HepG2 (cell line): ENCODE data around the gene PRSS22. TPM values are rescaled to one million over a fixed set of nuclear protein-coding genes. Genes with fewer than 3 reads are reported as not detected.

Source experiments
- DNMT1 ChIP-seq: sonication (generic); formaldehyde crosslinking; IDR thresholded peaks from 2 replicates; pipeline ENCODE4 v1.5.1; 2020; ENCODE audit warnings: mild to moderate bottlenecking, missing genetic modification reagents
- HDAC6 ChIP-seq: fragments of 200-600 bp; sonication (generic); IDR thresholded peaks from 2 replicates; pipeline ENCODE4 v1.7.0; 2017; ENCODE audit warnings: mild to moderate bottlenecking, antibody characterized with exemption, low read length, low read depth
- HNF1B ChIP-seq: sonication (generic); formaldehyde crosslinking; IDR thresholded peaks from 2 replicates; pipeline ENCODE4 v1.5.1; 2020; ENCODE audit warnings: mild to moderate bottlenecking, moderate library complexity, missing genetic modification reagents
- IKZF4 ChIP-seq: sonication (generic); formaldehyde crosslinking; IDR thresholded peaks from 2 replicates; pipeline ENCODE4 v1.5.1; 2020; ENCODE audit warnings: borderline replicate concordance, mild to moderate bottlenecking, low read depth, missing genetic modification reagents; ENCODE audit errors: not compliant biosample characterization
- MED8 ChIP-seq: sonication (generic); formaldehyde crosslinking; IDR thresholded peaks from 2 replicates; pipeline ENCODE4 v1.8.1; 2023; ENCODE audit warnings: mild to moderate bottlenecking, missing genetic modification reagents; ENCODE audit not compliant: insufficient replicate concordance
- SP4 ChIP-seq: sonication (generic); formaldehyde crosslinking; IDR thresholded peaks from 2 replicates; pipeline ENCODE4 v1.8.1; 2023; ENCODE audit warnings: mild to moderate bottlenecking, missing genetic modification reagents
- ZBED4 ChIP-seq: sonication (generic); formaldehyde crosslinking; IDR thresholded peaks from 2 replicates; pipeline ENCODE4 v1.4.0; 2020; ENCODE audit warnings: missing genetic modification reagents, borderline replicate concordance
- ZNF670 ChIP-seq: sonication (generic); formaldehyde crosslinking; IDR thresholded peaks from 2 replicates; pipeline ENCODE4 v1.8.0; 2022; ENCODE audit warnings: mild to moderate bottlenecking, missing genetic modification reagents, borderline replicate concordance
- ZNF7 ChIP-seq: IDR thresholded peaks from 2 replicates; pipeline ENCODE4 v1.6.1; 2016; ENCODE audit warnings: missing biosample characterization, missing genetic modification reagents
- ZNF709 ChIP-seq: sonication (generic); formaldehyde crosslinking; IDR thresholded peaks from 2 replicates; pipeline ENCODE4 v1.5.0; 2020; ENCODE audit warnings: mild to moderate bottlenecking, missing genetic modification reagents
- polyA plus RNA-seq, 8 experiments: library from polyadenylated mRNA; depleted of rRNA in 3 of 8; stranded (reverse) in 7 of 8; unstranded in 1 of 8; fragments of >200 nt; fragmentation: Illumina TruSeq in 4 of 8; extraction: Trizol in 4 of 8; gene quantifications; 2 replicates each; pipeline versions ENCODE4 v1.2.1 to v1.2.3, GENCODE V29; 2011 to 2016; ENCODE audit warnings: low read depth in 4 of 8, missing spikeins in 1 of 8, mixed read lengths in 1 of 8; ENCODE audit not compliant: insufficient read depth in 1 of 8
- total RNA-seq, 5 experiments: library from RNA; depleted of rRNA; stranded (reverse); fragments of >200 nt; fragmentation: Illumina TruSeq; extraction: Trizol; gene quantifications; 2 replicates each; pipeline ENCODE4 v1.2.3, GENCODE V29; 2016; ENCODE audit warnings: low read depth in 1 of 5

The PRSS22 gene
- total and polyA plus RNA-seq, 2 of the 13 experiments (the other 11 are each of a cell fraction or from before 2014, with no cell fraction given) = 0.24 to 0.32 TPM

- TF ChIP-seq IKZF4 (CRISPR knock-in tag) (peak; percentile 19), HNF1B (CRISPR knock-in tag) (peak; percentile 27), ZNF709 (no peak), MED8 (CRISPR knock-in tag) (no peak), SP4 (CRISPR knock-in tag) (no peak), ZNF7 (CRISPR knock-in tag) (no peak), ZNF670 (CRISPR knock-in tag) (0 out of 2 replicates have a peak, but pooled peaks have one; percentile 21), DNMT1 (CRISPR knock-in tag) (no peak), ZBED4 (CRISPR knock-in tag) (no peak), HDAC6 (no peak)
Observed at GRCh38 chr16:2881783-2882649, 24.0 kb upstream of the PRSS22 start (continued).
